Glomerular visceral epithelial cell (primary cell): ENCODE data around the gene CIP2A.

Source experiments
- DNase-seq: peaks from one replicate; pipeline ENCODE4 v3.0.0-alpha.2; 2016; ENCODE audit errors: extremely low spot score

CIP2A gene

GRCh38 chr3:108511055-108511454, 78.2 kb downstream of the CIP2A start:
- DNase-seq = no peak

DNA sequence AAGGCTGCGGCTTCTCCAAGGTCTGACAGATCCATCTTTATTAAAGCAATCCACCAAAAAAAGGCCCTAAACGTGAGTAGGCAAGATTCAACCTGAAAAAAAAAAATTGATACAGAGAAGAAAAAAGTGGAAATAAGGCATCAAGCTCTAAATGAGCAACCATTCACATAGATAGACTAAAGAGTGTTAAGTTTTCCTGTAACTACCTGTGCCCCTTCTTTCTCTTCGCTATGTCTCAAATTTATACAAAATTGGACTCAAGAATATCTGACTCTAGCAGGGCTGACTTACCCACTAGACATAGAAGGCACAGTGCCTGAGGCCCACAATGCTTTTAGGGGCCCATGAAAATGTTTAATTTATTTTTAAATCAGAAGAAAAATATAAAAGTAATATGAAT, 78.7 kb downstream of the CIP2A start, which contains the start of gene MYH15:
Gene MYH15 (minus strand): TSS at position 101 of the 400 bp plus-strand sequence. CDS start 66 bp downstream, at position 35.
- DNase-seq = no peak

DNA sequence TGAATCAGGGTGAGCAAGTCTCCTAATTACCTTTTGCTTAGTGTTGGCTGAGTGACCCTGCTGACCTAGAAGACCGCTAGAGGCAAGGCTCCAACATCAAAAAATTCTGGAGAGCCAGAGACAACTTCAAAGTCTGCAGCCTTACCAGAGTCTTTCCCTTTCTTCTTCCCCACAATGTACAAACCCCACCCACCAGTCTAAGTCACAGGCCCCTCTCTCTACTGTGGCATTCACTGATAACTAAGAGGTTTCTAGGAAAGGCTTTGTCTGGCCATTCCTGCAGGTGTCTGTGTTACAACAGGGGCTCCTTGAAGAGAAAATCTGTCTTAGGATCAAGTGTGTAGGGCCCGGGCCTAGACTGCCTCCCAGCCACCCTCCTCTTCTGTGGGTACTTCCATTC, 79.4 kb downstream of the CIP2A start:
- no peak for DNase-seq

- DNase-seq = no peak
Measured at GRCh38 chr3:108509263-108509662, 80.0 kb downstream of the CIP2A start.

- DNase-seq = no peak
Measured at GRCh38 chr3:108507902-108508301, 81.3 kb downstream of the CIP2A start.

- no peak for DNase-seq
Measured at GRCh38 chr3:108505811-108506210, 83.4 kb downstream of the CIP2A start.

DNA sequence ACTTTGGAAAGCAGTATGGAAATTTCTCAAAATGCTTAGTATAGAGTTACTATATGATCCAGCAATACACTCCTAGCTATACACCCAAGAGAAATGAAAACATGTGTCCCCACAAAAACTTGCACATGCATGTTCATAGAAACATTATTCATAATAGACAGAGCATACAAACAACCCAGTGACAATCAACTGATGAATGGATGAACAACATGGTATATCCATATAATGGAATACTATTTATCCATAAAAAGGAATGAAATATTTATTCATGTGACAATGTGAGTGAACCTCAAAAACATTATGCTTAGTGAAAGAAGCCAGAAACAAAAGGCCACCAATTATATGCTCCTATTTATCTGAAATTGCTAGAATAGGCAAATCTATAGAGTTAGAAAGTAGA, 85.5 kb downstream of the CIP2A start:
- no peak for DNase-seq

GRCh38 chr3:108501535-108501934, 87.7 kb downstream of the CIP2A start:
- DNase-seq = no peak

DNA sequence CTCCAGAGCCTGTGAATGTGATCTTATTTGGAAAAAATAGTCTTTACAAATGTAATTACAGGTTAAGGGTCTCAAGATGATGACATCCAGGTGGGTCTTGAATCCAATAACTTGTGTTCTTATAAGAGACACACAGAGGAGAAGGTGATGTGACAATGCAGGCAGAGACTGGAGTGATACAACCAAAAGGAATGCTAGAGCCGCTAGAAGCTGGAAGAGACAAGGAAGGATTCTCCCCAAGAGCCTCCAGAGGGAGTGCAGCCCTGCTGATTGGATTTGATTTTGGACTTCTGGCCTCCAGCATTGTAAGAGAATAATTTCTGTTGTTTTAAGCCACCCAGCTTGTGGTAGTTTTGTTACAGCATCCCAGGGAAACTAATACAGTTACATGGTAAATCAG, 88.5 kb downstream of the CIP2A start:
- DNase-seq = no peak
